Cardiac fibroblast (primary cell): ENCODE data around the gene ACTN1.
A peak's percentile ranks its signal among the peaks of the same experiment; 100 is the strongest.

ENCODE experiments used
- DNase-seq, 2 donors: peaks; one replicate each; pipeline versions ENCODE4 v3.0.0 to v3.0.0-alpha.2; 2010; ENCODE audit warnings: low read depth in 2 of 2
- H3K4me3 ChIP-seq, 2 donors: replicated peaks in 1 of 2; 1 replicate in 1 of 2; 2 replicates in 1 of 2; pipeline ENCODE4 v1.5.1; 2011; ENCODE audit warnings: low read depth in 2 of 2, low read length in 2 of 2, mild to moderate bottlenecking in 2 of 2, moderate library complexity in 1 of 2
- CTCF ChIP-seq: IDR thresholded peaks from one replicate; pipeline ENCODE4 v1.5.1; 2011; ENCODE audit warnings: low read depth, mild to moderate bottlenecking, low read length, inconsistent platforms

Gene ACTN1

GRCh38 chr14:68947802-68948201, 31.3 kb downstream of the ACTN1 start:
- TF ChIP-seq CTCF = no peak
- peak overlapping the region in 1 of 2 donors; percentile 6 for H3K4me3 ChIP-seq
- peak; percentile 90 to 97 for DNase-seq

DNA sequence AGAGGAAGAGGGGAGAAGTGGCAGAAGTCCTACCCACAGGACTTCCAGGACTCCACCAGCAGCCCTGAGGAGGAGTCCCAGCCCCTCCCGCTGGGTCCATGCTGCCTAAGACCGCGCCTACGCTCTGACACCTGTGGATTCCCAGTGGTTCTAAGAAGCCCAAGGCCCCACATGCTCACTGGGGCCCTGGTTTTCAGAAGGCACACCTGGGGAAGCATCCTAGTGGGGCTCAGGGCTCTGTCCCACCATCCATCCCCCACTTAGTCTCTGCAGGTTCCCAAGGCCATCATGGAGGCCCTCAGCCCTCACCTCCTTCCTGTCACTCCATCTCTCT, 32.6 kb downstream of the ACTN1 start:
- no peak overlapping the region for H3K4me3 ChIP-seq
- TF ChIP-seq CTCF = no peak
- no peak for DNase-seq

GRCh38 chr14:68945585-68946488, 33.3 kb downstream of the ACTN1 start:
- no peak for DNase-seq
- no peak for TF ChIP-seq CTCF
- no peak overlapping the region for H3K4me3 ChIP-seq

DNA sequence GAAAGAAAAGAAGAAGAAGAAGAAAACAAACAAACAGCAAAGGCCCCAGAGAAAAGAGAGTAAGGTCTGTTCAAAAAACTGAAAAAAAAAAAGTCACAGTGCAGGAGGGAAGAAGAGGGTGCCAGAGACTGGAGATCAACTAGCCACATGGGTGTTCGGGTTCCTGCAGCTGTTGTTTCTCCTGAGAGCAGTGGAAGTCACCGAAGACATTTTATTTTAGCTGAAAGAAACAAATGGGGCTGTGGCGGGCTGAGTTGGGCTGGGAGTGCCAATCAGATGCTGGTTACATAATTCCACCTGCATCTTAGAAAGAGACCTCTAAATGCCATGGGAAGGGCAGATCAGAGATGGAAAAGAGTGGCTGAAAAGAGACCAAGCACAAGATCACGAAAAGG, 33.9 kb downstream of the ACTN1 start:
- H3K4me3 ChIP-seq = no peak overlapping the region
- DNase-seq = no peak
- TF ChIP-seq CTCF = no peak

GRCh38 chr14:68944162-68944561, 34.9 kb downstream of the ACTN1 start:
- no peak for TF ChIP-seq CTCF
- H3K4me3 ChIP-seq = no peak overlapping the region
- DNase-seq = no peak

DNA sequence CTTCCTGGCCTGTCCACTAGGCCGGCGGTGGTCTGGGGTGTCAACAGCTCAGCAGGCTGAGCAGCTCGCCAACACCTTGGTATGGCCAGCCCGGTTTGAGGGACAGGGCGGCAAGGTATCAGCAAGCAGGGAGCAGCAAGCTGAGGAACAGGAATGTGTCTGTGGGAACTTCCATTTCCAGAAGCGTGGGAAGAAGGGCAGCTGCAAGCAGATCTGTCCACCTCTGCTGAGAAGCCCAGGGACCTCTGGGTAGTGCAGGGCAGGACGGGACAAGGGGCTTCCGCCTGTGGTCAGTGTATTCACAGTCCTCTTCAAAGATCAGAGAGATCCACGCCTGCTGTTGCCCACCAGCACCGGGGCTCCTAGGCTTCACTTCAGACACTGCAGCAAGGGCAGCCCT, 36.0 kb downstream of the ACTN1 start:
- no peak for DNase-seq
- TF ChIP-seq CTCF = no peak
- no peak overlapping the region for H3K4me3 ChIP-seq
